K562 (cell line): ENCODE measurements around the gene HGFAC. TPM values are rescaled to one million over a fixed set of nuclear protein-coding genes. Genes with fewer than 3 reads are reported as not detected.

Experiments
- ATAC-seq: fragments of 200-7000 bp; cut with Tn5 transposase; 3 replicates; pipeline ENCODE4 v1.9.1; 2020; ENCODE audit warnings: moderate library complexity
- BruUV-seq: library from RNA; stranded (reverse); fragments of 400-500 nt; replicated peaks from 2 replicates; lab custom pipeline; 2021; lab: Mats Ljungman, UMichigan
- CTCF ChIA-PET: fragments of 300-600 bp; formaldehyde crosslinking; extraction: SDS; loops from one replicate; lab custom pipeline; 2021; ENCODE audit warnings: low intra/inter-chr PET ratio; lab: Yijun Ruan, JAX
- POLR2A ChIA-PET: fragments of 300-600, 350-650 bp; sonication (Branson Sonifier 250); formaldehyde crosslinking; extraction: SDS; loops from one replicate; lab custom pipeline; 2021; ENCODE audit warnings: antibody characterized with exemption, inconsistent platforms; lab: Yijun Ruan, JAX
- DNase-seq, 4 experiments: peaks; one replicate each; pipeline versions ENCODE4 v3.0.0 to v3.0.0-alpha.2; 2011 to 2018; ENCODE audit warnings: low spot score in 3 of 4, mixed read lengths in 3 of 4; ENCODE audit errors: extremely low read depth in 1 of 4
- FAIRE-seq: peaks from 2 replicates; lab custom pipeline; 2011; peaks lifted over from hg19 to GRCh38; lab: Jason Lieb, UNC
- H2AFZ ChIP-seq: 2 replicates; pipeline ENCODE4 v1.6.0; 2011; ENCODE audit warnings: low read depth, low read length, control low read depth, inconsistent platforms
- H3K27ac ChIP-seq: fragments of 200-600 bp; 3 replicates; pipeline ENCODE4 v1.8.0; 2011; ENCODE audit warnings: low read depth, mild to moderate bottlenecking, control low read depth, inconsistent platforms, low read length, moderate library complexity, mixed read lengths; ENCODE audit errors: extremely low read depth
- H3K27me3 ChIP-seq, 2 experiments: fragments of 300-600 bp in 1 of 2; 2 replicates in 1 of 2; 3 replicates in 1 of 2; pipeline versions ENCODE4 v1.6.0 to v1.8.0; 2011; ENCODE audit warnings: inconsistent platforms in 2 of 2, low read length in 2 of 2, mild to moderate bottlenecking in 1 of 2, mixed read lengths in 1 of 2, moderate library complexity in 1 of 2; ENCODE audit not compliant: control insufficient read depth in 2 of 2, insufficient read depth in 2 of 2
- H3K36me3 ChIP-seq: fragments of 300-600 bp; 3 replicates; pipeline ENCODE4 v1.8.0; 2011; ENCODE audit warnings: mild to moderate bottlenecking, low read length, inconsistent platforms; ENCODE audit not compliant: control insufficient read depth, insufficient read depth
- H3K4me1 ChIP-seq, 2 experiments: fragments of 200-600 bp in 1 of 2; replicated peaks in 1 of 2; 2 replicates in 1 of 2; 3 replicates in 1 of 2; pipeline versions ENCODE4 v1.5.1 to v1.8.0; 2011; ENCODE audit warnings: inconsistent platforms in 2 of 2, low read length in 2 of 2, mild to moderate bottlenecking in 1 of 2, mixed read lengths in 1 of 2, moderate library complexity in 1 of 2; ENCODE audit not compliant: control insufficient read depth in 2 of 2, insufficient read depth in 2 of 2
- H3K4me2 ChIP-seq: 2 replicates; pipeline ENCODE4 v1.6.1; 2011; ENCODE audit warnings: low read length, control low read depth, inconsistent platforms, mixed read lengths; ENCODE audit not compliant: insufficient read depth
- H3K4me3 ChIP-seq: fragments of 200-600 bp; sonication (generic), shearing (Covaris generic); 2 replicates; pipeline ENCODE4 v1.5.1; 2016; ENCODE audit warnings: control low read depth, inconsistent platforms
- H3K79me2 ChIP-seq: fragments of 200-600 bp; 3 replicates; pipeline ENCODE4 v1.8.0; 2011; ENCODE audit warnings: low read length, inconsistent platforms; ENCODE audit not compliant: control insufficient read depth, insufficient read depth
- H3K9ac ChIP-seq, 2 experiments: 2 replicates each; pipeline versions ENCODE4 v1.6.0 to v1.6.1; 2011; ENCODE audit warnings: low read depth in 2 of 2, low read length in 2 of 2, control low read depth in 1 of 2, inconsistent platforms in 1 of 2, mild to moderate bottlenecking in 1 of 2, mixed read lengths in 1 of 2; ENCODE audit not compliant: insufficient read depth in 1 of 2
- H3K9me1 ChIP-seq: one replicate; pipeline ENCODE4 v1.6.0; 2011; ENCODE audit warnings: inconsistent platforms, mild to moderate bottlenecking, low read length, moderate library complexity; ENCODE audit not compliant: control insufficient read depth, insufficient read depth
- H3K9me3 ChIP-seq: replicated peaks from 2 replicates; pipeline ENCODE4 v1.5.1; 2011; ENCODE audit warnings: low read depth, low read length, inconsistent platforms; ENCODE audit not compliant: control insufficient read depth, insufficient read depth
- H4K20me1 ChIP-seq: replicated peaks from 2 replicates; pipeline ENCODE4 v1.6.1; 2011; ENCODE audit warnings: low read length, inconsistent platforms, mixed read lengths; ENCODE audit not compliant: control insufficient read depth, insufficient read depth
- KLF1 ChIP-seq: fragments of 450-650 bp; IDR thresholded peaks from 2 replicates; pipeline ENCODE4 v1.6.1; 2016; ENCODE audit warnings: missing genetic modification characterization, missing compliant biosample characterization
- KLF13 ChIP-seq: fragments of 450-650 bp; IDR thresholded peaks from 2 replicates; pipeline ENCODE4 v1.6.1; 2016; ENCODE audit warnings: missing genetic modification characterization, low read depth, mild to moderate bottlenecking, missing compliant biosample characterization, moderate library complexity, borderline replicate concordance
- L3MBTL2 ChIP-seq: fragments of 450-650 bp; IDR thresholded peaks from 2 replicates; pipeline ENCODE4 v1.6.1; 2016; ENCODE audit warnings: mild to moderate bottlenecking, moderate library complexity
- NR4A1 ChIP-seq, 2 experiments: fragments of 250-450 bp in 1 of 2; fragments of 450-650 bp in 1 of 2; sonication (Bioruptor Pico) in 1 of 2; IDR thresholded peaks; 2 replicates each; pipeline versions ENCODE4 v1.4.0 to v1.6.1; 2016 to 2020; ENCODE audit warnings: mild to moderate bottlenecking in 2 of 2, missing compliant biosample characterization in 1 of 2, missing genetic modification characterization in 1 of 2, moderate library complexity in 1 of 2
- PPARD ChIP-seq: fragments of 250-450 bp; sonication (Bioruptor Pico); IDR thresholded peaks from 2 replicates; pipeline ENCODE4 v1.8.0; 2022; ENCODE audit warnings: inconsistent platforms, mild to moderate bottlenecking, moderate library complexity
- SRSF7 ChIP-seq: fragments of 200-400 bp; formaldehyde crosslinking; optimal IDR thresholded peaks from 2 replicates; pipeline ENCODE3; 2017; ENCODE audit warnings: mild to moderate bottlenecking, low read depth, low read length
- ZNF121 ChIP-seq: sonication (generic); formaldehyde crosslinking; conservative IDR thresholded peaks from 2 replicates; pipeline ENCODE4 v1.8.0; 2022; ENCODE audit warnings: missing genetic modification reagents
- WGBS: fragments of 100-300 bp; shearing (Covaris generic); methylation state at CpG from one replicate; pipeline ENCODE4 v1.1.6; 2016; ENCODE audit warnings: low coverage, mixed read lengths; ENCODE audit not compliant: insufficient coverage; ENCODE audit errors: missing lambda C conversion rate; 5-methylcytosine and 5-hydroxymethylcytosine counted together
- in situ Hi-C: fragments of 300-500 bp; cut with MboI; formaldehyde crosslinking; loops from 4 replicates; pipeline ENCODE4 v1.15.0; 2018; ENCODE audit warnings: inconsistent platforms, mixed read lengths
- intact Hi-C: fragments of 100-400 bp; cut with micrococcal nuclease; formaldehyde crosslinking; loops from 2 replicates; pipeline ENCODE4 v1.14.2; 2022
- polyA plus RNA-seq, 8 experiments: library from polyadenylated mRNA; depleted of rRNA in 4 of 8; stranded (reverse) in 5 of 8; unstranded in 3 of 8; fragments of >200 nt; fragmentation: Nextera tagmentation in 2 of 8; fragmentation: Illumina TruSeq in 1 of 8; extraction: Ambion mirVana in 2 of 8; extraction: Trizol in 1 of 8; gene quantifications; 2 replicates each; pipeline versions ENCODE4 v1.2.1 to v1.2.3, GENCODE V29; 2011 to 2014; ENCODE audit warnings: inconsistent platforms in 1 of 8, missing spikeins in 1 of 8
- total RNA-seq, 7 experiments: library from RNA; depleted of rRNA in 6 of 7; stranded (reverse); fragments of >200 nt in 6 of 7; fragmentation: Illumina TruSeq in 2 of 7; extraction: Trizol in 2 of 7; gene quantifications; 2 replicates each; pipeline versions ENCODE4 v1.2.1 to v1.2.3, GENCODE V29; 2011 to 2021; ENCODE audit warnings: low replicate concordance in 1 of 7
- TF ChIP-seq, protein P1 (sequence below): fragments of 250-450 bp; sonication (Bioruptor Pico); IDR thresholded peaks from 2 replicates; pipeline ENCODE4 v1.8.0; 2022; ENCODE audit warnings: moderate library complexity, mild to moderate bottlenecking, inconsistent platforms

HGFAC gene
- total and polyA plus RNA-seq, 9 of the 15 experiments (the other 6 are each of a cell fraction or from before 2014, with no cell fraction given), result 0.13 TPM; not detected in 8

GRCh38 chr4:3481783-3482393, 40.1 kb downstream of the HGFAC start:
- no peak overlapping the region for H3K4me3 ChIP-seq
- TF ChIP-seq KLF13 (tag) (no peak), L3MBTL2 (no peak)
- H3K4me2 ChIP-seq, result no peak overlapping the region
- in situ Hi-C loops, result no loop called here
- no peak for DNase-seq
- no peak overlapping the region for H3K27ac ChIP-seq
- H4K20me1 ChIP-seq, result peaks cover 8% of the 10 kb centered on the region; the same call in 1 of the 2 replicates
- H3K4me1 ChIP-seq, result peaks cover 0 to 55% of the 10 kb centered on the region in 2 experiments; a peak in 2 of 5 replicates
- ChIA-PET POLR2A (interaction anchor here (0.7 to 1.0 kb wide), 4 partner anchors 10 to 240 kb away, joined by 3 read pairs; no protein-coding TSS in a partner anchor), CTCF (no interaction called here)
- no peak overlapping the region for H3K9ac ChIP-seq
- ATAC-seq, result no peak
- intact Hi-C loops, result no loop called here
- no peaks in the 10 kb centered on the region for H3K36me3 ChIP-seq
- WGBS, result 7% methylated on average over 16 of the region's 19 CpGs
- FAIRE-seq, result no peak
- H3K79me2 ChIP-seq, result no peaks in the 10 kb centered on the region
- peaks cover 30 to 84% of the 10 kb centered on the region in 2 experiments; a peak in 4 of 5 replicates for H3K27me3 ChIP-seq
- H3K9me1 ChIP-seq, result no peaks in the 10 kb centered on the region
- no peak overlapping the region for H2AFZ ChIP-seq
- H3K9me3 ChIP-seq, result no peaks in the 10 kb centered on the region
- no TSS peak for BruUV-seq

GRCh38 chr4:3482707-3483106, 40.9 kb downstream of the HGFAC start:
- ATAC-seq (no peak), DNase-seq (no peak), FAIRE-seq (no peak)
- Histone ChIP-seq H3K4me1 (peaks cover 0 to 47% of the 10 kb centered on the region in 2 experiments; a peak in 2 of 5 replicates), H3K79me2 (no peaks in the 10 kb centered on the region), H3K9me1 (no peaks in the 10 kb centered on the region), H3K4me3 (no peak overlapping the region), H3K36me3 (no peaks in the 10 kb centered on the region), H3K9me3 (no peaks in the 10 kb centered on the region), H3K4me2 (no peak overlapping the region), H2AFZ (no peak overlapping the region), H3K27ac (no peak overlapping the region), H4K20me1 (peaks cover 14% of the 10 kb centered on the region), H3K9ac (no peak overlapping the region), H3K27me3 (peaks cover 23 to 82% of the 10 kb centered on the region in 2 experiments; a peak in 4 of 5 replicates)
- intact Hi-C loops (no loop called here), in situ Hi-C loops (no loop called here)
- WGBS, result 0% methylated on average over 10 of the region's 12 CpGs
- CTCF ChIA-PET, result no interaction called here
- POLR2A ChIA-PET, result no interaction called here
- TF ChIP-seq PPARD (CRISPR knock-in tag) (no peak), ZNF121 (no peak), NR4A1 (CRISPR knock-in tag; IDR thresholded peaks at IDR 0.05) (no peak), NR4A1 (tag; IDR thresholded peaks at IDR 0.05) (no peak), SRSF7 (no peak), KLF1 (no peak)
- TF ChIP-seq, protein P1, sequence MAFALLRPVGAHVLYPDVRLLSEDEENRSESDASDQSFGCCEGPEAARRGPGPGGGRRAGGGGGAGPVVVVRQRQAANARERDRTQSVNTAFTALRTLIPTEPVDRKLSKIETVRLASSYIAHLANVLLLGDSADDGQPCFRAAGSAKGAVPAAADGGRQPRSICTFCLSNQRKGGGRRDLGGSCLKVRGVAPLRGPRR (CRISPR knock-in tag), result no peak
- no TSS peak for BruUV-seq
